ENCODE measurements around the gene TRIM15. TPM values are rescaled to one million over a fixed set of nuclear protein-coding genes. Genes with fewer than 3 reads are reported as not detected.

The TRIM15 gene
- polyA plus RNA-seq, 1 experiment, result not detected

DNA sequence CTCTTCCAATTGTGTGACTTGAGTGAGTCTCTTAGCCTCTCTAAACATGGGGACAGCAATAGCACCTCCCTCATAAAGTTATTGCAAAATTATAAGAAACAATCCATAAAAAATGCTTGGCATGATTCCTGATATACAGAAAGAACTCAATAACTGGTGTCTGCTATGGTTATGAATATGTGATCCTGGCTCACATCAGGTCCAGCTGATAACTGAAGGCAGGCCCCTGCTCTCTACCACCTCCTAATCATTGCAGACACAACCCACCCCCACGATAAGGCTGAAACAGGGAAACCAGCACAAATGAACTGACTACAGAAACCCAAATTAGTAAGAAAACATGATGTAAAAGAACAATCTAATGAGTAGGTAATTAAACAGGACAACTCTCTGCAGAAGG lies 5.4 kb downstream of the TRIM15 start:
- ChIA-PET CTCF (interaction anchor here (1.5 to 1.9 kb wide), 4 partner anchors 37 to 321 kb away, joined by 3 to 10 read pairs (median 8); no protein-coding TSS in a partner anchor), POLR2A (no interaction called here)
- H3K36me3 ChIP-seq (ENCODE audit: control insufficient read depth, insufficient read depth, low read length), result no peaks in the 10 kb centered on the region
- no peak for TF ChIP-seq CTCF (IDR thresholded peaks at IDR 0.05; ENCODE audit: insufficient read depth, low read depth, low read length)
- DNase-seq (ENCODE audit: low read depth), result no peak
- H3K27me3 ChIP-seq (ENCODE audit: control insufficient read depth, insufficient read depth, low read length), result peaks cover 35% of the 10 kb centered on the region
- no peak overlapping the region for H3K4me3 ChIP-seq (ENCODE audit: low read depth, low read length)

GRCh38 chr6:30169658-30170614 lies 6.6 kb downstream of the TRIM15 start:
- peaks cover 30% of the 10 kb centered on the region for H3K27me3 ChIP-seq (ENCODE audit: control insufficient read depth, insufficient read depth, low read length)
- TF ChIP-seq CTCF (IDR thresholded peaks at IDR 0.05; ENCODE audit: insufficient read depth, low read depth, low read length), result peak; percentile 84
- ChIA-PET POLR2A (no interaction called here), CTCF (interaction anchor here (0.8 to 1.8 kb wide), 7 partner anchors 11 to 322 kb away, joined by 3 to 8 read pairs (median 4); no protein-coding TSS in a partner anchor)
- no peak for DNase-seq (ENCODE audit: low read depth)
- H3K4me3 ChIP-seq (ENCODE audit: low read depth, low read length), result no peak overlapping the region
- no peaks in the 10 kb centered on the region for H3K36me3 ChIP-seq (ENCODE audit: control insufficient read depth, insufficient read depth, low read length)

DNA sequence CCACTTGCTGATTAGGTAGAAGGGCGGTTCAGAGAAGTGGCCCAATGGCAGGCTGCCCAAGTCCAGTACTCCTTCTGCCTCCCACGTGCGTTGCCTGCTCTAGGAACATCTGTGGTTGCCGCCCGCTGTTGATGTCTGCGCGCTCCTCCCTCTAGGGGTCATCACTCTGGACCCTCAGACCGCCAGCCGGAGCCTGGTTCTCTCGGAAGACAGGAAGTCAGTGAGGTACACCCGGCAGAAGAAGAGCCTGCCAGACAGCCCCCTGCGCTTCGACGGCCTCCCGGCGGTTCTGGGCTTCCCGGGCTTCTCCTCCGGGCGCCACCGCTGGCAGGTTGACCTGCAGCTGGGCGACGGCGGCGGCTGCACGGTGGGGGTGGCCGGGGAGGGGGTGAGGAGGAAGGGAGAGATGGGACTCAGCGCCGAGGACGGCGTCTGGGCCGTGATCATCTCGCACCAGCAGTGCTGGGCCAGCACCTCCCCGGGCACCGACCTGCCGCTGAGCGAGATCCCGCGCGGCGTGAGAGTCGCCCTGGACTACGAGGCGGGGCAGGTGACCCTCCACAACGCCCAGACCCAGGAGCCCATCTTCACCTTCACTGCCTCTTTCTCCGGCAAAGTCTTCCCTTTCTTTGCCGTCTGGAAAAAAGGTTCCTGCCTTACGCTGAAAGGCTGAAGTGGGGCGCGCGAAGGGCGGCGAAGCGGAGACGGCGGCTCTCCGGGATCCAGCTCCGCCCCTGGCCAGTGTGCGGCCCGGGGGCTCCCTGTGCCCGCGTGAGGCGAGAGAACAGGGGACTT lies 8.5 kb downstream of the TRIM15 start:
- H3K36me3 ChIP-seq (ENCODE audit: control insufficient read depth, insufficient read depth, low read length), result no peaks in the 10 kb centered on the region
- ChIA-PET POLR2A (no interaction called here), CTCF (interaction anchor here (0.8 to 2.3 kb wide), 6 partner anchors 9 to 324 kb away, joined by 3 to 8 read pairs (median 5); no protein-coding TSS in a partner anchor)
- TF ChIP-seq CTCF (IDR thresholded peaks at IDR 0.05; ENCODE audit: insufficient read depth, low read depth, low read length), result no peak
- no peak overlapping the region for H3K4me3 ChIP-seq (ENCODE audit: low read depth, low read length)
- H3K27me3 ChIP-seq (ENCODE audit: control insufficient read depth, insufficient read depth, low read length), result peaks cover 36% of the 10 kb centered on the region
- DNase-seq (ENCODE audit: low read depth), result no peak

DNA sequence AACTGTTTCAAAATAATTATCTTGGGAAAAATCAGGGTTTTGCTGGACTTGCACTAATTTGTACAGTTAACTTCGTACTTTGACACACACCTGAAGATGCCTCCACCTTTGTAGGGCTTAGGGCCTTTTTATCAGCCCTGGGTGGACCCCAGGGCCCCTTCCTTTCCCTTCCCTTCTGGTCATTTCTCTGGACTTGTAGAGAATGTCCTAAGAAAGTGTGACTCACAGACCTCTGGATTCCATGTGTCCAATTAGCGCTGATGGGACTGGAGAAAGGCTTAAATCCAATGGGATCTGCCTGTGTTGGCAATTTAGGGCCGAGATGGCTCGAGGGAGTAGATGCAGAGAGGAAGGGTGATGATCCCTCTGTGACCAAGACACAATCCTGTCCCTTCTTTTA lies 9.3 kb downstream of the TRIM15 start:
- no peak overlapping the region for H3K4me3 ChIP-seq (ENCODE audit: low read depth, low read length)
- no peak for TF ChIP-seq CTCF (IDR thresholded peaks at IDR 0.05; ENCODE audit: insufficient read depth, low read depth, low read length)
- H3K27me3 ChIP-seq (ENCODE audit: control insufficient read depth, insufficient read depth, low read length), result peaks cover 33% of the 10 kb centered on the region
- CTCF ChIA-PET, result interaction anchor here (2.3 kb wide), 1 partner anchor 42 kb away, joined by 7 read pairs; no protein-coding TSS in a partner anchor
- H3K36me3 ChIP-seq (ENCODE audit: control insufficient read depth, insufficient read depth, low read length), result no peaks in the 10 kb centered on the region
- POLR2A ChIA-PET, result no interaction called here
- no peak for DNase-seq (ENCODE audit: low read depth)

DNA sequence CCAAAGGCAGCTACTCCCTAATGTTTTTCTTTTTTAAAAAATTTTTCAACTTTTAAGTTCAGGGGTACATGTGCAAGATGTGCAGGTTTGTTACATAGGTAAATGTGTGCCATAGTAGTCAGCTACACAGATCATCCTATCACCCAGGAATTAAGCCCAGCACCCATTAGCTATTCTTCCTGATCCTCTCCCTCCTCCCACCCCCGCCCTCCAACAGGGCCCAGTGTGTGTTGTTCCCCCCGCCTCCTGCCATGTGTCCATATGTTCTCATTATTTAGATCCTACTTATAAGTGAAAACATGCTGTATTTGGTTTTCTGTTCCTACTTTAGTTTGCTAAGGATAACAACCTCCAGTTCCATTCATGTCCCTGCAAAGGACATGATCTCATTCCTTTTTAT lies 12.4 kb downstream of the TRIM15 start:
- no peak for DNase-seq (ENCODE audit: low read depth)
- no peak overlapping the region for H3K4me3 ChIP-seq (ENCODE audit: low read depth, low read length)
- peaks cover 21% of the 10 kb centered on the region for H3K27me3 ChIP-seq (ENCODE audit: control insufficient read depth, insufficient read depth, low read length)
- ChIA-PET POLR2A (no interaction called here), CTCF (interaction anchor here (1.1 to 1.3 kb wide), 2 partner anchors 72 to 526 kb away, joined by 3 to 6 read pairs; no protein-coding TSS in a partner anchor)
- no peak for TF ChIP-seq CTCF (IDR thresholded peaks at IDR 0.05; ENCODE audit: insufficient read depth, low read depth, low read length)
- H3K36me3 ChIP-seq (ENCODE audit: control insufficient read depth, insufficient read depth, low read length), result no peaks in the 10 kb centered on the region
